ENCODE measurements around the gene USP24. TPM values are rescaled to one million over a fixed set of nuclear protein-coding genes. Genes with fewer than 3 reads are reported as not detected.

Gene USP24
- total RNA-seq, 2 experiments from 2014 or later = 53.8 to 63.7 TPM

Small RNA genes within 50 kb of the gene (microRNA-seq; reads per million reads assigned to microRNA genes)
- gene MIR4422 = 7.7 reads per million, percentile 6 among the genes with 10 or more reads in this experiment

Other genes starting within 250 kb of the USP24 start
- not detected for gene TMEM61, start 234.7 kb downstream of the USP24 start, total RNA-seq
- not detected for gene BSND, start 216.4 kb downstream of the USP24 start, total RNA-seq
- not detected for gene PCSK9, start 175.8 kb downstream of the USP24 start, total RNA-seq

Data from activated naive CD8-positive, alpha-beta T cell treated with anti-CD3 and anti-CD28 coated beads, Interleukin-2, amount 10 ng/mL, durations not matched to agents 7 days and 5 days (primary cell).